Measurements from ENCODE around the gene CNOT4. TPM values are rescaled to one million over a fixed set of nuclear protein-coding genes. Genes with fewer than 3 reads are reported as not detected.

Gene CNOT4
- total and polyA plus RNA-seq, 12 donors: 8.7 to 28.1 (median 16.8) TPM

DNA sequence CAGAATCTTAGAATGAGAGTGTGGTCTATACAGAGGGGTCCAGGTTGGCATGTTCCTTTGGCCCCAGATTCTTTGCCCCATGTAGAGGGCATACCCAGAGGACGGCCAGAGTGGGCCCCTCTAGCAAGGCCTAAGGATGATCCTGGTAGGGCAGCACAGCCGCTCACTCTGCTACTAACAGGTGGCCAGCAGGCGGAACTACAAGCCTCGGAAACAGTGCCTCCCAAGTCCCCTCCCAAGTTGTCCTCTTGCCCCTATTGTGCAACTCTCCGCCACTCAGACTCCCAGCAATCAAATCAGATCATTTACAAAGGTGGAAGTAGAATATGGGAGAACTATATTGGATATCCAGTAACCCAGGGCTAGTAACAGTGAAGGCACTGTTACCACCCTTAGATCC, 168.9 kb downstream of the CNOT4 start:
- H3K36me3 ChIP-seq (replicated peaks in 1 of 2): no peaks in the 10 kb centered on the region
- TF ChIP-seq, protein P1, sequence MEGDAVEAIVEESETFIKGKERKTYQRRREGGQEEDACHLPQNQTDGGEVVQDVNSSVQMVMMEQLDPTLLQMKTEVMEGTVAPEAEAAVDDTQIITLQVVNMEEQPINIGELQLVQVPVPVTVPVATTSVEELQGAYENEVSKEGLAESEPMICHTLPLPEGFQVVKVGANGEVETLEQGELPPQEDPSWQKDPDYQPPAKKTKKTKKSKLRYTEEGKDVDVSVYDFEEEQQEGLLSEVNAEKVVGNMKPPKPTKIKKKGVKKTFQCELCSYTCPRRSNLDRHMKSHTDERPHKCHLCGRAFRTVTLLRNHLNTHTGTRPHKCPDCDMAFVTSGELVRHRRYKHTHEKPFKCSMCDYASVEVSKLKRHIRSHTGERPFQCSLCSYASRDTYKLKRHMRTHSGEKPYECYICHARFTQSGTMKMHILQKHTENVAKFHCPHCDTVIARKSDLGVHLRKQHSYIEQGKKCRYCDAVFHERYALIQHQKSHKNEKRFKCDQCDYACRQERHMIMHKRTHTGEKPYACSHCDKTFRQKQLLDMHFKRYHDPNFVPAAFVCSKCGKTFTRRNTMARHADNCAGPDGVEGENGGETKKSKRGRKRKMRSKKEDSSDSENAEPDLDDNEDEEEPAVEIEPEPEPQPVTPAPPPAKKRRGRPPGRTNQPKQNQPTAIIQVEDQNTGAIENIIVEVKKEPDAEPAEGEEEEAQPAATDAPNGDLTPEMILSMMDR (IDR thresholded peaks at IDR 0.05): no peak
- TF ChIP-seq POLR2A (IDR thresholded peaks at IDR 0.05): no peak
- H3K4me1 ChIP-seq (replicated peaks in 1 of 2): no peaks in the 10 kb centered on the region
- no peak overlapping the region for H3K4me3 ChIP-seq
- no peaks in the 10 kb centered on the region for H3K27me3 ChIP-seq
- intact Hi-C loops (cut with DNase I): no loop called here
- no peak for DNase-seq
- H3K27ac ChIP-seq: no peak overlapping the region
- no peaks in the 10 kb centered on the region for H3K9me3 ChIP-seq (replicated peaks in 1 of 3)
- 80 to 90% (median 84%) methylated on average over 1 to 5 of the region's 5 CpGs for WGBS, 4 donors

GRCh38 chr7:135337977-135338550, 171.8 kb downstream of the CNOT4 start:
- DNase-seq: no peak
- WGBS, 4 donors: 83 to 90% (median 84%) methylated on average over 5 of the region's 5 CpGs
- intact Hi-C loops (cut with DNase I): no loop called here
- Histone ChIP-seq H3K4me1 (replicated peaks in 1 of 2) (no peaks in the 10 kb centered on the region), H3K36me3 (replicated peaks in 1 of 2) (no peaks in the 10 kb centered on the region), H3K27ac (no peak overlapping the region), H3K9me3 (replicated peaks in 1 of 3) (no peaks in the 10 kb centered on the region), H3K27me3 (no peaks in the 10 kb centered on the region), H3K4me3 (no peak overlapping the region)
- no peak for TF ChIP-seq POLR2A (IDR thresholded peaks at IDR 0.05)
- TF ChIP-seq, protein P1 (IDR thresholded peaks at IDR 0.05): no peak

DNA sequence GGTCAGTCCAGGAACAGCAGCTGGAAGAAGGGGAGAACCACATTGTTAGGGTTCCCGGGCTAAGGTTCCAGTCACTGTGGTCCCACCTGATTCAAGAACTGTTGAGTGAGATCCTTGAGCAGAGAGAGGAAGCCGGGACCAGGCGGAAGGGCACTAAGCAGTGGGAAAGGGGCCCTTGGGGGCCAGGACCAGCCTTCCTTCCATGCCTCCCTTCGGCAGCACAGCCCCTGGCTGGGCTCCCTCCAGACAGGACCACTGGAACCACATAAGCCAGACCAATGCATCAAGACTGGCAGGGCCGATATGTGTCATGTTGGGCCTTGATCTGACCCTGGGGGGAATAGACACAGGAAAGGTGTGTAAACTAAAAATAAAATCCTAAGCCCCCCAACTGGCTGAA, 172.4 kb downstream of the CNOT4 start:
- intact Hi-C loops (cut with DNase I): no loop called here
- no peak overlapping the region for H3K4me3 ChIP-seq
- whole genome bisulfite sequencing, 4 donors: 90 to 98% (median 96%) methylated on average over 4 to 5 of the region's 5 CpGs
- no peaks in the 10 kb centered on the region for H3K4me1 ChIP-seq (replicated peaks in 1 of 2)
- no peak for DNase-seq
- TF ChIP-seq POLR2A (IDR thresholded peaks at IDR 0.05): no peak
- TF ChIP-seq, protein P1 (IDR thresholded peaks at IDR 0.05): no peak
- no peaks in the 10 kb centered on the region for H3K9me3 ChIP-seq (replicated peaks in 1 of 3)
- no peaks in the 10 kb centered on the region for H3K36me3 ChIP-seq (replicated peaks in 1 of 2)
- no peak overlapping the region for H3K27ac ChIP-seq
- no peaks in the 10 kb centered on the region for H3K27me3 ChIP-seq

GRCh38 chr7:135335628-135336139, 174.2 kb downstream of the CNOT4 start:
- no peak overlapping the region for H3K27ac ChIP-seq
- H3K36me3 ChIP-seq (replicated peaks in 1 of 2): no peaks in the 10 kb centered on the region
- no peak for TF ChIP-seq POLR2A (IDR thresholded peaks at IDR 0.05)
- TF ChIP-seq, protein P1 (IDR thresholded peaks at IDR 0.05): peak in 5 of 6 experiments; percentile 15 to 60 (median 41)
- intact Hi-C loops (cut with DNase I): no loop called here
- no peaks in the 10 kb centered on the region for H3K27me3 ChIP-seq
- H3K4me3 ChIP-seq: no peak overlapping the region
- WGBS, 4 donors: 17 to 35% (median 25%) methylated on average over 5 to 9 of the region's 9 CpGs
- no peaks in the 10 kb centered on the region for H3K9me3 ChIP-seq (replicated peaks in 1 of 3)
- no peaks in the 10 kb centered on the region for H3K4me1 ChIP-seq (replicated peaks in 1 of 2)
- DNase-seq: peak; percentile 38 to 82 (median 49)

Measured in adrenal gland (tissue), 12 donors.